GM19025 (cell line): Measurements from ENCODE around the gene HOXA5.

Experiments used
- ATAC-seq: cut with Tn5 transposase; IDR thresholded peaks from one replicate; pipeline ENCODE4 v1.9.1; 2021; ENCODE audit warnings: mild to moderate bottlenecking, low read depth, moderate library complexity; ENCODE audit not compliant: unreplicated experiment

HOXA5 gene

GRCh38 chr7:27111042-27111750 lies 32.3 kb downstream of the HOXA5 start:
- ATAC-seq = no peak

GRCh38 chr7:27110186-27111031 lies 33.1 kb downstream of the HOXA5 start:
- ATAC-seq = no peak

GRCh38 chr7:27109466-27110185 lies 33.9 kb downstream of the HOXA5 start:
- ATAC-seq = no peak

GRCh38 chr7:27108390-27109127 lies 34.9 kb downstream of the HOXA5 start:
- ATAC-seq = no peak

- ATAC-seq = no peak
These were observed 35.8 kb downstream of the HOXA5 start for GRCh38 chr7:27107391-27108381.

- no peak for ATAC-seq
These were observed 36.6 kb downstream of the HOXA5 start for GRCh38 chr7:27106901-27107240.

- no peak for ATAC-seq
These were observed 37.1 kb downstream of the HOXA5 start for GRCh38 chr7:27106181-27106900.

- no peak for ATAC-seq
These were observed 38.0 kb downstream of the HOXA5 start for GRCh38 chr7:27105301-27106031.

GRCh38 chr7:27104341-27105058 lies 39.0 kb downstream of the HOXA5 start:
- ATAC-seq = no peak

GRCh38 chr7:27103489-27104226 lies 39.8 kb downstream of the HOXA5 start:
- no peak for ATAC-seq

- no peak for ATAC-seq
These were observed 40.7 kb downstream of the HOXA5 start, which contains the start of gene HOXA2 for GRCh38 chr7:27102581-27103442. Gene HOXA2, minus strand, starts transcription at chr7:27102683. Its CDS starts 183 bp downstream, at chr7:27102500.

GRCh38 chr7:27101957-27102580 lies 41.4 kb downstream of the HOXA5 start:
- no peak for ATAC-seq

GRCh38 chr7:27101171-27101956 lies 42.1 kb downstream of the HOXA5 start:
- no peak for ATAC-seq

- no peak for ATAC-seq
These were observed 42.7 kb downstream of the HOXA5 start for GRCh38 chr7:27100694-27101170.
